HepG2 (cell line): ENCODE results near the gene SLIT1. TPM values are rescaled to one million over a fixed set of nuclear protein-coding genes. Genes with fewer than 3 reads are reported as not detected.

Experiments used
- ATAC-seq: fragments of 200-7000 bp; cut with Tn5 transposase; 3 replicates; pipeline ENCODE4 v1.9.1; 2020; ENCODE audit warnings: mild to moderate bottlenecking, moderate library complexity
- BruUV-seq: library from RNA; stranded (reverse); fragments of 400-500 nt; replicated peaks from 2 replicates; lab custom pipeline; 2021; lab: Mats Ljungman, UMichigan
- CTCF ChIA-PET: fragments of 300-600 bp; formaldehyde crosslinking; extraction: SDS; loops from one replicate; lab custom pipeline; 2021; ENCODE audit warnings: low total read pairs, inconsistent platforms, low intra/inter-chr PET ratio; lab: Yijun Ruan, JAX
- POLR2A ChIA-PET: fragments of 350-600 bp; sonication (Branson Sonifier 250); formaldehyde crosslinking; loops from one replicate; lab custom pipeline; 2020; ENCODE audit warnings: antibody characterized with exemption, inconsistent platforms; lab: Yijun Ruan, JAX
- DNase-seq: peaks from one replicate; pipeline ENCODE4 v3.0.0-alpha.2; 2015; ENCODE audit warnings: low spot score
- FAIRE-seq: peaks from 3 replicates; lab custom pipeline; 2011; peaks lifted over from hg19 to GRCh38; lab: Jason Lieb, UNC
- H2AFZ ChIP-seq: one replicate; pipeline ENCODE4 v1.6.1; 2011; ENCODE audit warnings: low read length, inconsistent platforms
- H3K27ac ChIP-seq: fragments of 300-600 bp; 3 replicates; pipeline ENCODE4 v1.8.0; 2011; ENCODE audit warnings: mixed run types, mild to moderate bottlenecking, mixed read lengths, low read length, inconsistent platforms; ENCODE audit not compliant: insufficient read depth; ENCODE audit errors: extremely low read length
- H3K27me3 ChIP-seq, 2 experiments: fragments of 200-600 bp in 1 of 2; 2 replicates in 1 of 2; 3 replicates in 1 of 2; pipeline versions ENCODE4 v1.6.0 to v1.8.0; 2011; ENCODE audit warnings: low read length in 2 of 2, mild to moderate bottlenecking in 2 of 2, moderate library complexity in 2 of 2, inconsistent platforms in 1 of 2; ENCODE audit not compliant: insufficient read depth in 2 of 2, control insufficient read depth in 1 of 2
- H3K36me3 ChIP-seq, 2 experiments: fragments of 200-600 bp in 1 of 2; replicated peaks in 1 of 2; 2 replicates in 1 of 2; 3 replicates in 1 of 2; pipeline versions ENCODE4 v1.5.1 to v1.8.0; 2011; ENCODE audit warnings: low read length in 2 of 2, inconsistent platforms in 1 of 2; ENCODE audit not compliant: insufficient read depth in 2 of 2, control insufficient read depth in 1 of 2
- H3K4me1 ChIP-seq: 2 replicates; pipeline ENCODE4 v1.5.1; 2012; ENCODE audit warnings: low read length, inconsistent platforms; ENCODE audit not compliant: insufficient read depth
- H3K4me2 ChIP-seq: 2 replicates; pipeline ENCODE4 v1.6.0; 2011; ENCODE audit warnings: low read depth, low read length, inconsistent platforms
- H3K4me3 ChIP-seq, 3 experiments: fragments of 200-600 bp in 1 of 3; sonication (generic), shearing (Covaris generic) in 1 of 3; replicated peaks in 1 of 3; 2 replicates each; pipeline ENCODE4 v1.5.1; 2011 to 2016; ENCODE audit warnings: low read length in 3 of 3, inconsistent platforms in 2 of 3, low read depth in 2 of 3, mild to moderate bottlenecking in 2 of 3, control low read depth in 1 of 3, mixed read lengths in 1 of 3; ENCODE audit not compliant: insufficient read depth in 1 of 3
- H3K79me2 ChIP-seq: one replicate; pipeline ENCODE4 v1.6.1; 2011; ENCODE audit warnings: low read length, inconsistent platforms; ENCODE audit not compliant: insufficient read depth
- H3K9ac ChIP-seq: 2 replicates; pipeline ENCODE4 v1.6.0; 2011; ENCODE audit warnings: mild to moderate bottlenecking, low read depth, low read length, inconsistent platforms; ENCODE audit not compliant: insufficient read depth
- H3K9me3 ChIP-seq: 2 replicates; pipeline ENCODE4 v1.5.1; 2012; ENCODE audit warnings: mild to moderate bottlenecking, low read length
- H4K20me1 ChIP-seq: 2 replicates; pipeline ENCODE4 v1.6.0; 2011; ENCODE audit warnings: inconsistent platforms, mild to moderate bottlenecking, low read length, moderate library complexity; ENCODE audit not compliant: insufficient read depth
- ARNTL ChIP-seq: sonication (generic); formaldehyde crosslinking; IDR thresholded peaks from 2 replicates; pipeline ENCODE4 v1.4.0; 2020; ENCODE audit warnings: mild to moderate bottlenecking, missing genetic modification reagents
- ELF4 ChIP-seq: sonication (generic); formaldehyde crosslinking; IDR thresholded peaks from 2 replicates; pipeline ENCODE4 v1.5.0; 2020; ENCODE audit warnings: missing genetic modification reagents, mild to moderate bottlenecking, moderate library complexity, borderline replicate concordance
- GTF2F1 ChIP-seq: fragments of 150-350 bp; IDR thresholded peaks from 2 replicates; pipeline ENCODE4 v1.6.1; 2014; ENCODE audit warnings: low read length
- KAT7 ChIP-seq: IDR thresholded peaks from 2 replicates; pipeline ENCODE4 v1.6.1; 2018; ENCODE audit warnings: borderline replicate concordance, missing compliant biosample characterization
- NFYB ChIP-seq: sonication (generic); formaldehyde crosslinking; IDR thresholded peaks from 2 replicates; pipeline ENCODE4 v1.4.0; 2020; ENCODE audit warnings: missing genetic modification reagents
- POLR2A ChIP-seq, 2 experiments: IDR thresholded peaks; 2 replicates each; pipeline ENCODE4 v1.6.1; 2011; ENCODE audit warnings: low read depth in 2 of 2, low read length in 2 of 2, mild to moderate bottlenecking in 1 of 2, moderate library complexity in 1 of 2; ENCODE audit not compliant: insufficient read depth in 1 of 2
- RARA ChIP-seq: IDR thresholded peaks from 2 replicates; pipeline ENCODE4 v1.6.1; 2016; ENCODE audit warnings: missing genetic modification reagents, missing compliant biosample characterization
- SRSF9 ChIP-seq: fragments of 200-400 bp; formaldehyde crosslinking; IDR thresholded peaks from 2 replicates; pipeline ENCODE4 v1.6.1; 2018; ENCODE audit warnings: borderline replicate concordance, mild to moderate bottlenecking, low read depth, low read length; ENCODE audit not compliant: insufficient read depth, poor library complexity, severe bottlenecking
- SYNCRIP ChIP-seq: fragments of 200-400 bp; formaldehyde crosslinking; IDR thresholded peaks from 2 replicates; pipeline ENCODE4 v1.6.1; 2018; ENCODE audit warnings: mild to moderate bottlenecking, low read depth, low read length; ENCODE audit not compliant: insufficient read depth
- TEF ChIP-seq: sonication (generic); formaldehyde crosslinking; IDR thresholded peaks from 2 replicates; pipeline ENCODE4 v1.5.0; 2020; ENCODE audit warnings: missing genetic modification reagents
- TMF1 ChIP-seq: sonication (generic); formaldehyde crosslinking; IDR thresholded peaks from 2 replicates; pipeline ENCODE4 v1.8.1; 2022; ENCODE audit warnings: low read depth, missing genetic modification reagents
- ZBTB4 ChIP-seq: sonication (generic); formaldehyde crosslinking; IDR thresholded peaks from 2 replicates; pipeline ENCODE4 v1.4.0; 2020; ENCODE audit warnings: missing genetic modification reagents, mild to moderate bottlenecking, borderline replicate concordance
- ZKSCAN5 ChIP-seq: sonication (generic); formaldehyde crosslinking; IDR thresholded peaks from 2 replicates; pipeline ENCODE4 v1.5.1; 2020; ENCODE audit warnings: mild to moderate bottlenecking, missing genetic modification reagents
- ZMYM3 ChIP-seq: sonication (generic); formaldehyde crosslinking; IDR thresholded peaks from 2 replicates; pipeline ENCODE4 v1.5.1; 2020; ENCODE audit warnings: mild to moderate bottlenecking, missing genetic modification reagents
- ZNF574 ChIP-seq: sonication (generic); formaldehyde crosslinking; IDR thresholded peaks from 2 replicates; pipeline ENCODE4 v1.4.0; 2020; ENCODE audit warnings: missing genetic modification reagents
- ZNF792 ChIP-seq: IDR thresholded peaks from 2 replicates; pipeline ENCODE4 v1.6.1; 2016
- ZXDC ChIP-seq: sonication (generic); formaldehyde crosslinking; IDR thresholded peaks from 2 replicates; pipeline ENCODE4 v1.5.0; 2020; ENCODE audit warnings: mild to moderate bottlenecking, missing genetic modification reagents
- WGBS: methylation state at CpG from one replicate; pipeline ENCODE4 v1.1.6; 2017; ENCODE audit warnings: low lambda C conversion rate; 5-methylcytosine and 5-hydroxymethylcytosine counted together
- in situ Hi-C: cut with HindIII; loops from 2 replicates; pipeline ENCODE4 v1.10.0; 2017; ENCODE audit warnings: low pct_unique_long_range_greater_than_20kb; ENCODE audit not compliant: extremely low pct_ligation_motif_present
- intact Hi-C: fragments of 100-400 bp; cut with micrococcal nuclease; formaldehyde crosslinking; loops from one replicate; pipeline ENCODE4 v1.10.0; 2022; ENCODE audit not compliant: unreplicated experiment
- polyA plus RNA-seq, 8 experiments: library from polyadenylated mRNA; depleted of rRNA in 3 of 8; stranded (reverse) in 7 of 8; unstranded in 1 of 8; fragments of >200 nt; fragmentation: Illumina TruSeq in 4 of 8; extraction: Trizol in 4 of 8; gene quantifications; 2 replicates each; pipeline versions ENCODE4 v1.2.1 to v1.2.3, GENCODE V29; 2011 to 2016; ENCODE audit warnings: low read depth in 4 of 8, missing spikeins in 1 of 8, mixed read lengths in 1 of 8; ENCODE audit not compliant: insufficient read depth in 1 of 8
- total RNA-seq, 5 experiments: library from RNA; depleted of rRNA; stranded (reverse); fragments of >200 nt; fragmentation: Illumina TruSeq; extraction: Trizol; gene quantifications; 2 replicates each; pipeline ENCODE4 v1.2.3, GENCODE V29; 2016; ENCODE audit warnings: low read depth in 1 of 5

SLIT1 gene
- total and polyA plus RNA-seq, 2 of the 13 experiments (the other 11 are each of a cell fraction or from before 2014, with no cell fraction given): 0.09 to 0.33 TPM

- H3K4me3 ChIP-seq: no peak overlapping the region
- no TSS peak for BruUV-seq
- no peak overlapping the region for H3K9ac ChIP-seq
- H3K36me3 ChIP-seq: no peaks in the 10 kb centered on the region
- TF ChIP-seq ZXDC (CRISPR knock-in tag) (no peak), ARNTL (CRISPR knock-in tag) (no peak), ZKSCAN5 (CRISPR knock-in tag) (no peak), TMF1 (CRISPR knock-in tag) (no peak), ZNF574 (CRISPR knock-in tag) (no peak), ZMYM3 (CRISPR knock-in tag) (no peak), POLR2A (IDR thresholded peaks at IDR 0.05; ENCODE audit: insufficient read depth in 1 of 2, low read depth in 2 of 2, low read length in 2 of 2) (no peak), ZNF792 (no peak), KAT7 (CRISPR knock-in tag) (no peak), SYNCRIP (no peak), ZBTB4 (no peak), NFYB (no peak), TEF (CRISPR knock-in tag) (no peak), GTF2F1 (no peak), RARA (no peak), SRSF9 (no peak), ELF4 (CRISPR knock-in tag) (no peak)
- no peaks in the 10 kb centered on the region for H3K9me3 ChIP-seq
- no peaks in the 10 kb centered on the region for H3K79me2 ChIP-seq
- ChIA-PET CTCF (no interaction called here), POLR2A (no interaction called here)
- FAIRE-seq: no peak
- H3K27ac ChIP-seq: no peak overlapping the region
- H4K20me1 ChIP-seq: no peaks in the 10 kb centered on the region
- H3K4me2 ChIP-seq: no peak overlapping the region
- peaks cover 7% of the 10 kb centered on the region; the same call in 1 of the 2 replicates for H3K4me1 ChIP-seq
- WGBS: 34% methylated on average over 11 of the region's 15 CpGs
- in situ Hi-C loops: no loop called here
- H3K27me3 ChIP-seq: peaks cover 10 to 78% of the 10 kb centered on the region in 2 experiments; a peak in 4 of 5 replicates
- intact Hi-C loops: no loop called here
- H2AFZ ChIP-seq: no peak overlapping the region
- ATAC-seq: no peak
- DNase-seq: no peak
Measured at GRCh38 chr10:97120370-97120769, 65.4 kb downstream of the SLIT1 start.
